ENCODE data around the gene CIB4.

The CIB4 gene

DNA sequence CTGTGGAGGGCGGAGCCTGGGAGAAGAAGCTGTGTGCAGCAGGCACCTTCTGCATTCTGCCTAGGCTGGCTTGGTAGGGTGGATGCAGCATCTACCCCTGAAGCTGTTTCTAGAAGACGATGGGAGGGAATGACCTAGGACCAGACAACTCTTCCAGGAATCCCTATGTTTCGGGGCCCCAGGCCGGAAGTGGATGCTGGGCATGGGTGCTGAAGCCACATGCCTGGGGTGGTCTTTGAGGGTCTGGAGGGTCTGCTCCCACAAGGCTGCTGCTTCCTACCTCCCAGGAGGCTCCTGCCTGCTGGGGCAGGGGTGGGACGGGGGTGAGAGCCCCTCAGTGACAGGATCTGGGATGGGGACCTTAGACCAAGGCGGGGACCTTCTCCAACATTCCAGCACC is 61.0 kb downstream of the CIB4 start:
- TF ChIP-seq, protein P1, sequence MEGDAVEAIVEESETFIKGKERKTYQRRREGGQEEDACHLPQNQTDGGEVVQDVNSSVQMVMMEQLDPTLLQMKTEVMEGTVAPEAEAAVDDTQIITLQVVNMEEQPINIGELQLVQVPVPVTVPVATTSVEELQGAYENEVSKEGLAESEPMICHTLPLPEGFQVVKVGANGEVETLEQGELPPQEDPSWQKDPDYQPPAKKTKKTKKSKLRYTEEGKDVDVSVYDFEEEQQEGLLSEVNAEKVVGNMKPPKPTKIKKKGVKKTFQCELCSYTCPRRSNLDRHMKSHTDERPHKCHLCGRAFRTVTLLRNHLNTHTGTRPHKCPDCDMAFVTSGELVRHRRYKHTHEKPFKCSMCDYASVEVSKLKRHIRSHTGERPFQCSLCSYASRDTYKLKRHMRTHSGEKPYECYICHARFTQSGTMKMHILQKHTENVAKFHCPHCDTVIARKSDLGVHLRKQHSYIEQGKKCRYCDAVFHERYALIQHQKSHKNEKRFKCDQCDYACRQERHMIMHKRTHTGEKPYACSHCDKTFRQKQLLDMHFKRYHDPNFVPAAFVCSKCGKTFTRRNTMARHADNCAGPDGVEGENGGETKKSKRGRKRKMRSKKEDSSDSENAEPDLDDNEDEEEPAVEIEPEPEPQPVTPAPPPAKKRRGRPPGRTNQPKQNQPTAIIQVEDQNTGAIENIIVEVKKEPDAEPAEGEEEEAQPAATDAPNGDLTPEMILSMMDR (IDR thresholded peaks at IDR 0.05; ENCODE audit: control insufficient read depth, extremely low read depth, insufficient read depth), result no peak
- no peak for DNase-seq (ENCODE audit: low read depth)
- no peak overlapping the region for H3K4me3 ChIP-seq (ENCODE audit: low read depth, low read length)

GRCh38 chr2:26579723-26580040 is 61.5 kb downstream of the CIB4 start:
- TF ChIP-seq, protein P1 (IDR thresholded peaks at IDR 0.05; ENCODE audit: control insufficient read depth, extremely low read depth, insufficient read depth), result no peak
- no peak overlapping the region for H3K4me3 ChIP-seq (ENCODE audit: low read depth, low read length)

DNA sequence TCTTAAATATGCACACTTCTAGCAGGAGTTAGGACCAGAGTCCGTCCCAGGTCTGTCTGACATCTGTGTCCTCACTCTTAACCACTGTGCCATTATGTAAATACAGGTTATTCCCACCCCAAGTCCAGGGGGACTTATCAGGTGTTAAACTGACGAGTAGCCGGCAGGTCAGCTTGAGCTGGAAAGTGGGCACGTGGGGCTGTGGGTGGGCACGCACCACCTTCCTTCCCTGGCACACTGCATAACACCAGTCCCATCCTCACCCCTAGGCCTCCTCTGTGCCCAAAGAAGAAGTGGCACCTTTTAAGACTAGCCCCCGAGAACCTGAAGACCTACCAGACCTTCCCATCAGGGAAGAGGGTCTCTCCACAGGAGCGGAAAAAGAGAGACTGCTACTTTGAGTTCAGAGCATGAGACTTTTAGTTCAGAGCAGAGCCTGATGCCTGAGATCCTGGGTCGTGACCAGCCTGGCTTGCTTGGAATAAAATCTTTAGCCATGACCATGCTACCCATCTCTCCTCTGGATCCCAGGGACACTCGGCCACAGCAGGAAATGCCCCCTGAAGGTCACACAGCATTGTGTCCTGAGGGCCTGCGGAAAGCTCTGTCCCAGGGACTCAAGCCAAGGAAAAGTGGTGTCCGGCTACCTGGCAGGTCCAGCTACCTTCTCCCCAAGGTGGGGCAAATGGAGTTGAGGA is 62.0 kb downstream of the CIB4 start:
- no peak for DNase-seq (ENCODE audit: low read depth)
- H3K4me3 ChIP-seq (ENCODE audit: low read depth, low read length), result no peak overlapping the region
- TF ChIP-seq, protein P1 (IDR thresholded peaks at IDR 0.05; ENCODE audit: control insufficient read depth, extremely low read depth, insufficient read depth), result no peak

More at GRCh38 chr2:26579723-26580040, 61.5 kb downstream of the CIB4 start:
- no peak for DNase-seq (ENCODE audit: low read depth)

GRCh38 chr2:26578581-26578980 is 62.6 kb downstream of the CIB4 start:
- no peak overlapping the region for H3K4me3 ChIP-seq (ENCODE audit: low read depth, low read length)
- TF ChIP-seq, protein P1 (IDR thresholded peaks at IDR 0.05; ENCODE audit: control insufficient read depth, extremely low read depth, insufficient read depth), result no peak
- DNase-seq (ENCODE audit: low read depth), result no peak

DNA sequence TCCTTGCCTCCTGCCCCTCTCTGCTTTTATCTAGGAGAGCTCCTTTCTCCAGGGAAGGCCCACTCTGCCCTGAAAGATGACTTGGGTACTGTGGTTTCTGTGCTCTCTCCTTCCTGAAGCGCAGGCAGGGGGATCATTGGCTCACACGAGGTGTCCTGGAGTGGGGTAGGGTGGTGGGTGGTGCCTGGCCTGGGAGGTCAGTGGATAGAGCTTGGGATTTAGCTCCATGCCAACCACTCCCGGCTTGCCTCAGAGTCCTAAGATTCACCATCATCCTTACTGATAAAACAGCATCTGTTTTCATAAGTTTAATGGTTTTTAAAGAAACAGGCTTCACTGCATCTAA is 63.1 kb downstream of the CIB4 start:
- H3K4me3 ChIP-seq (ENCODE audit: low read depth, low read length), result no peak overlapping the region
- DNase-seq (ENCODE audit: low read depth), result no peak
- TF ChIP-seq, protein P1 (IDR thresholded peaks at IDR 0.05; ENCODE audit: control insufficient read depth, extremely low read depth, insufficient read depth), result no peak

GRCh38 chr2:26577442-26578112 is 63.6 kb downstream of the CIB4 start:
- TF ChIP-seq, protein P1 (IDR thresholded peaks at IDR 0.05; ENCODE audit: control insufficient read depth, extremely low read depth, insufficient read depth), result peak; percentile 87
- H3K4me3 ChIP-seq (ENCODE audit: low read depth, low read length), result no peak overlapping the region
- no peak for DNase-seq (ENCODE audit: low read depth)

Measured in LNCaP clone FGC (cell line).